IMR-90 (cell line): ENCODE data around the gene FNDC3B. TPM values are rescaled to one million over a fixed set of nuclear protein-coding genes. Genes with fewer than 3 reads are reported as not detected.

ENCODE experiments used
- ATAC-seq: fragments of 200-7000 bp; cut with Tn5 transposase; 2 replicates; pipeline ENCODE4 v1.9.1; 2020; ENCODE audit warnings: low read depth, mild to moderate bottlenecking, moderate library complexity
- BruUV-seq: library from RNA; stranded (reverse); fragments of 400-500 nt; replicated peaks from 2 replicates; lab custom pipeline; 2021; lab: Mats Ljungman, UMichigan
- CTCF ChIA-PET: fragments of 300-600 bp; formaldehyde crosslinking; extraction: SDS; loops from one replicate; lab custom pipeline; 2021; ENCODE audit warnings: antibody characterized with exemption; lab: Yijun Ruan, JAX
- POLR2A ChIA-PET: fragments of 300-600 bp; sonication (Branson Sonifier 250); formaldehyde crosslinking; loops from one replicate; lab custom pipeline; 2022; ENCODE audit warnings: antibody characterized with exemption; ENCODE audit not compliant: unreplicated experiment; lab: Charles Lee
- DNase-seq: peaks from one replicate; pipeline ENCODE4 v3.0.0; 2013
- H2AFZ ChIP-seq: replicated peaks from 2 replicates; pipeline ENCODE3; 2013; ENCODE audit warnings: low read length, mild to moderate bottlenecking; ENCODE audit not compliant: poor library complexity
- H2AK5ac ChIP-seq: 2 replicates; pipeline ENCODE4 v1.6.1; 2013; ENCODE audit warnings: low read depth, low read length, inconsistent platforms
- H2AK9ac ChIP-seq: replicated peaks from 2 replicates; pipeline ENCODE3; 2013; ENCODE audit warnings: mild to moderate bottlenecking, low read depth, low read length, moderate library complexity; ENCODE audit not compliant: poor library complexity
- H2BK120ac ChIP-seq: 2 replicates; pipeline ENCODE4 v1.6.1; 2013; ENCODE audit warnings: low read depth, low read length, inconsistent platforms
- H2BK15ac ChIP-seq: 3 replicates; pipeline ENCODE4 v1.6.1; 2013; ENCODE audit warnings: low read depth, low read length, inconsistent platforms
- H2BK20ac ChIP-seq: 2 replicates; pipeline ENCODE4 v1.6.1; 2013; ENCODE audit warnings: low read depth, mild to moderate bottlenecking, inconsistent platforms, low read length, moderate library complexity
- H2BK5ac ChIP-seq: 2 replicates; pipeline ENCODE4 v1.6.1; 2013; ENCODE audit warnings: mild to moderate bottlenecking, low read depth, low read length, inconsistent platforms; ENCODE audit not compliant: poor library complexity, severe bottlenecking
- H3K14ac ChIP-seq: replicated peaks from 2 replicates; pipeline ENCODE4 v1.6.1; 2013; ENCODE audit warnings: low read depth, low read length, inconsistent platforms
- H3K18ac ChIP-seq: 2 replicates; pipeline ENCODE4 v1.6.1; 2013; ENCODE audit warnings: low read depth, low read length, control low read depth
- H3K23ac ChIP-seq: 2 replicates; pipeline ENCODE4 v1.6.1; 2013; ENCODE audit warnings: low read depth, low read length, inconsistent platforms
- H3K27ac ChIP-seq: 2 replicates; pipeline ENCODE4 v1.5.1; 2013; ENCODE audit warnings: mild to moderate bottlenecking, control low read depth, low read length; ENCODE audit not compliant: insufficient read depth
- H3K27me3 ChIP-seq: 2 replicates; pipeline ENCODE4 v1.6.1; 2013; ENCODE audit warnings: low read length; ENCODE audit not compliant: control insufficient read depth, insufficient read depth
- H3K36me3 ChIP-seq: 2 replicates; pipeline ENCODE4 v1.6.1; 2013; ENCODE audit warnings: low read length, mixed read lengths; ENCODE audit not compliant: control insufficient read depth, insufficient read depth
- H3K4ac ChIP-seq: 2 replicates; pipeline ENCODE4 v1.6.1; 2013; ENCODE audit warnings: low read depth, low read length, inconsistent platforms
- H3K4me1 ChIP-seq: 2 replicates; pipeline ENCODE4 v1.6.1; 2013; ENCODE audit warnings: low read length, mixed read lengths; ENCODE audit not compliant: control insufficient read depth, insufficient read depth
- H3K4me2 ChIP-seq: 2 replicates; pipeline ENCODE4 v1.6.1; 2013; ENCODE audit warnings: low read depth, mild to moderate bottlenecking, control low read depth, low read length, moderate library complexity
- H3K4me3 ChIP-seq: 2 replicates; pipeline ENCODE4 v1.5.1; 2013; ENCODE audit warnings: low read depth, mild to moderate bottlenecking, control low read depth, low read length, moderate library complexity; ENCODE audit not compliant: insufficient read depth
- H3K56ac ChIP-seq: 2 replicates; pipeline ENCODE4 v1.6.1; 2013; ENCODE audit warnings: low read length, inconsistent platforms; ENCODE audit not compliant: insufficient read depth; ENCODE audit errors: extremely low read depth
- H3K79me1 ChIP-seq, 2 experiments: 2 replicates each; pipeline ENCODE4 v1.6.1; 2013; ENCODE audit warnings: low read length in 2 of 2, inconsistent platforms in 1 of 2, low read depth in 1 of 2
- H3K9ac ChIP-seq: 2 replicates; pipeline ENCODE4 v1.6.1; 2013; ENCODE audit warnings: low read depth, low read length, control low read depth
- H3K9me1 ChIP-seq: 2 replicates; pipeline ENCODE4 v1.6.1; 2013; ENCODE audit warnings: low read length, inconsistent platforms; ENCODE audit not compliant: insufficient read depth
- H3K9me3 ChIP-seq: 2 replicates; pipeline ENCODE4 v1.6.1; 2013; ENCODE audit warnings: low read length; ENCODE audit not compliant: control insufficient read depth, insufficient read depth
- H4K20me1 ChIP-seq: 2 replicates; pipeline ENCODE4 v1.6.1; 2013; ENCODE audit warnings: low read length, inconsistent platforms; ENCODE audit not compliant: insufficient read depth
- H4K5ac ChIP-seq: 2 replicates; pipeline ENCODE4 v1.6.1; 2013; ENCODE audit warnings: mild to moderate bottlenecking, low read depth, low read length, control low read depth
- H4K8ac ChIP-seq, 2 experiments: 2 replicates each; pipeline ENCODE4 v1.6.1; 2013; ENCODE audit warnings: low read depth in 2 of 2, low read length in 2 of 2, control low read depth in 1 of 2, inconsistent platforms in 1 of 2
- H4K91ac ChIP-seq: 2 replicates; pipeline ENCODE4 v1.6.1; 2013; ENCODE audit warnings: low read depth, low read length, inconsistent platforms; ENCODE audit not compliant: insufficient read depth
- CEBPB ChIP-seq: IDR thresholded peaks from 2 replicates; pipeline ENCODE4 v1.6.1; 2012; ENCODE audit warnings: low read depth, low read length, improper control_type of control experiment
- CHD1 ChIP-seq: IDR thresholded peaks from 2 replicates; pipeline ENCODE4 v1.6.1; 2012; ENCODE audit warnings: low read depth, low read length, improper control_type of control experiment
- MAFK ChIP-seq: IDR thresholded peaks from 2 replicates; pipeline ENCODE4 v1.6.1; 2012; ENCODE audit warnings: low read depth, low read length, improper control_type of control experiment
- MXI1 ChIP-seq: IDR thresholded peaks from 2 replicates; pipeline ENCODE4 v1.6.1; 2012; ENCODE audit warnings: low read depth, mild to moderate bottlenecking, low read length, moderate library complexity, borderline replicate concordance
- NFE2L2 ChIP-seq: fragments of 150-350 bp; IDR thresholded peaks from 2 replicates; pipeline ENCODE4 v1.6.1; 2016; ENCODE audit warnings: low read depth, mild to moderate bottlenecking, low read length
- RFX5 ChIP-seq: IDR thresholded peaks from 2 replicates; pipeline ENCODE4 v1.8.0; 2012; ENCODE audit warnings: low read depth, mild to moderate bottlenecking, low read length, moderate library complexity
- WGBS, 2 experiments: methylation state at CpG; one replicate each; pipeline versions ENCODE4 v1.1.5 to v1.1.7; 2013; ENCODE audit warnings: missing lambda C conversion rate in 2 of 2; ENCODE audit not compliant: insufficient read length in 1 of 2; ENCODE audit errors: extremely low coverage in 2 of 2; 5-methylcytosine and 5-hydroxymethylcytosine counted together
- dilution Hi-C: fragments of 300-500 bp; cut with HindIII; formaldehyde crosslinking; loops from one replicate; pipeline ENCODE4 v1.14.3; 2018; ENCODE audit warnings: low sequenced_read_pairs; ENCODE audit not compliant: unreplicated experiment
- in situ Hi-C: fragments of 300-500 bp; cut with MboI; formaldehyde crosslinking; loops from 3 replicates; pipeline ENCODE4 v1.14.3; 2019; ENCODE audit warnings: low sequenced_read_pairs, inconsistent platforms, mixed read lengths
- intact Hi-C: fragments of 100-400 bp; cut with micrococcal nuclease; formaldehyde crosslinking; loops from 2 replicates; pipeline ENCODE4 v1.10.0; 2022
- polyA plus RNA-seq, 3 experiments: library from polyadenylated mRNA; depleted of rRNA; stranded (reverse); fragments of >200 nt; gene quantifications; 2 replicates each; pipeline ENCODE4 v1.2.3, GENCODE V29; 2012; ENCODE audit warnings: low replicate concordance in 1 of 3
- total RNA-seq: library from RNA; depleted of rRNA; stranded (reverse); fragments of >200 nt; gene quantifications from 2 replicates; pipeline ENCODE4 v1.2.3, GENCODE V29; 2012

Gene FNDC3B
- total and polyA plus RNA-seq, 2 of the 4 experiments (the other 2 are of a cell fraction): 23.9 to 150 TPM

DNA sequence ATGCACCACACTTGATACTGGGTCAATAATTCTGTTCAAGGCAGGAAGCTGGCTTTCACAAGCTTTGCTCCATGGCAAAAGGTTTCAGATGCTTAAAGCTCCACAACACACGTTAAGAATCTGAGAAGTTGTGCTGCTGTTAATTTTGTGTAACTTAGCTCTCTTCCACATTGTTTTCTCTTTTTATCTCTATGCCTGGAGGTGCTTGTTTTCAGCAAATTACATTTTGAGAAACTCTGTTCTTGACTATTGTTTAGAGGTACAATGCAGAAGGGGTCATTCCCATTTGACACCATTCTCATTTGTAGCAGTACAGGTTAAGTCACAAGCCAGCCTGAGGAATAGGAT lies 156.0 kb downstream of the FNDC3B start:
- Histone ChIP-seq H3K27me3 (no peaks in the 10 kb centered on the region), H2AK9ac (no peak overlapping the region), H2AK5ac (no peak overlapping the region), H3K14ac (0 out of 2 replicates have a peak overlapping the region, but pooled peaks have one; percentile 63), H3K23ac (no peak overlapping the region), H3K56ac (no peak overlapping the region), H2BK120ac (no peak overlapping the region), H3K18ac (no peak overlapping the region), H3K4me3 (no peak overlapping the region), H3K9me3 (no peaks in the 10 kb centered on the region), H3K27ac (no peak overlapping the region), H3K4me1 (peaks cover 9% of the 10 kb centered on the region), H3K9ac (no peak overlapping the region), H4K91ac (no peak overlapping the region), H3K4ac (no peak overlapping the region), H4K8ac (no peak overlapping the region), H3K4me2 (no peak overlapping the region), H2BK15ac (no peak overlapping the region), H2AFZ (no peak overlapping the region), H4K5ac (no peak overlapping the region), H3K36me3 (peaks cover 5% of the 10 kb centered on the region; the same call in 1 of the 2 replicates), H2BK20ac (no peak overlapping the region), H4K20me1 (peaks cover 54% of the 10 kb centered on the region), H2BK5ac (no peak overlapping the region), H3K9me1 (peaks cover 21% of the 10 kb centered on the region), H3K79me1 (peaks cover 27 to 76% of the 10 kb centered on the region in 2 experiments)
- intact Hi-C loops: no loop called here
- no peak for ATAC-seq
- POLR2A ChIA-PET: no interaction called here
- dilution Hi-C loops: no loop called here
- no TSS peak for BruUV-seq
- no peak for TF ChIP-seq RFX5
- no peak for TF ChIP-seq CEBPB
- no peak for TF ChIP-seq MXI1
- no peak for TF ChIP-seq NFE2L2
- no peak for TF ChIP-seq MAFK
- TF ChIP-seq CHD1: no peak
- in situ Hi-C loops: no loop called here
- CTCF ChIA-PET: no interaction called here
- DNase-seq: no peak
- WGBS, 2 experiments: no CpG with 5 or more reads among the region's 1 CpG
